Activated T-helper 17 cell treated with anti-CD3 and anti-CD28 coated beads, Interleukin-2, amount 50 U/mL, for 72 hours (primary cell): ENCODE data around the gene SORCS2. TPM values are rescaled to one million over a fixed set of nuclear protein-coding genes. Genes with fewer than 3 reads are reported as not detected.

ENCODE experiments used
- ATAC-seq: fragments of 150-1000 bp; cut with Tn5 transposase; replicated peaks from 2 replicates; pipeline ENCODE4 v1.10.0; 2021; ENCODE audit warnings: mild to moderate bottlenecking, moderate library complexity
- H3K27ac Mint-ChIP-seq: one replicate; pipeline ENCODE4 v1.8.0; 2022; ENCODE audit warnings: mixed read lengths
- H3K27me3 Mint-ChIP-seq: one replicate; pipeline ENCODE4 v1.8.0; 2022; ENCODE audit warnings: mixed read lengths
- H3K36me3 Mint-ChIP-seq: one replicate; pipeline ENCODE4 v1.8.0; 2022; ENCODE audit warnings: low read depth, mild to moderate bottlenecking, mixed read lengths
- H3K4me1 Mint-ChIP-seq: one replicate; pipeline ENCODE4 v1.8.0; 2022; ENCODE audit warnings: mixed read lengths
- H3K4me3 Mint-ChIP-seq: one replicate; pipeline ENCODE4 v1.8.0; 2022; ENCODE audit warnings: mild to moderate bottlenecking, mixed read lengths
- H3K9me3 Mint-ChIP-seq: one replicate; pipeline ENCODE4 v1.8.0; 2022; ENCODE audit warnings: mixed read lengths
- total RNA-seq, 2 donors: library from RNA; stranded (reverse); gene quantifications; one replicate each; pipeline ENCODE4 v1.2.3, GENCODE V29; 2022

Gene SORCS2
- total RNA-seq, 2 donors from 2014 or later, result 0.04 to 0.26 TPM

- Mint-ChIP-seq H3K27me3 (peaks cover 3% of the 10 kb centered on the region), H3K27ac (no peak overlapping the region), H3K36me3 (no peaks in the 10 kb centered on the region), H3K9me3 (peaks cover 3% of the 10 kb centered on the region), H3K4me3 (no peak overlapping the region), H3K4me1 (no peaks in the 10 kb centered on the region)
- ATAC-seq, result no peak
These were observed 230.5 kb downstream of the SORCS2 start for GRCh38 chr4:7422898-7423180.

- H3K4me1 Mint-ChIP-seq, result no peaks in the 10 kb centered on the region
- no peaks in the 10 kb centered on the region for H3K36me3 Mint-ChIP-seq
- H3K27ac Mint-ChIP-seq, result no peak overlapping the region
- peaks cover 3% of the 10 kb centered on the region for H3K27me3 Mint-ChIP-seq
- no peak for ATAC-seq
- H3K4me3 Mint-ChIP-seq, result no peak overlapping the region
- no peaks in the 10 kb centered on the region for H3K9me3 Mint-ChIP-seq
These were observed 231.1 kb downstream of the SORCS2 start for GRCh38 chr4:7423391-7423790.

DNA sequence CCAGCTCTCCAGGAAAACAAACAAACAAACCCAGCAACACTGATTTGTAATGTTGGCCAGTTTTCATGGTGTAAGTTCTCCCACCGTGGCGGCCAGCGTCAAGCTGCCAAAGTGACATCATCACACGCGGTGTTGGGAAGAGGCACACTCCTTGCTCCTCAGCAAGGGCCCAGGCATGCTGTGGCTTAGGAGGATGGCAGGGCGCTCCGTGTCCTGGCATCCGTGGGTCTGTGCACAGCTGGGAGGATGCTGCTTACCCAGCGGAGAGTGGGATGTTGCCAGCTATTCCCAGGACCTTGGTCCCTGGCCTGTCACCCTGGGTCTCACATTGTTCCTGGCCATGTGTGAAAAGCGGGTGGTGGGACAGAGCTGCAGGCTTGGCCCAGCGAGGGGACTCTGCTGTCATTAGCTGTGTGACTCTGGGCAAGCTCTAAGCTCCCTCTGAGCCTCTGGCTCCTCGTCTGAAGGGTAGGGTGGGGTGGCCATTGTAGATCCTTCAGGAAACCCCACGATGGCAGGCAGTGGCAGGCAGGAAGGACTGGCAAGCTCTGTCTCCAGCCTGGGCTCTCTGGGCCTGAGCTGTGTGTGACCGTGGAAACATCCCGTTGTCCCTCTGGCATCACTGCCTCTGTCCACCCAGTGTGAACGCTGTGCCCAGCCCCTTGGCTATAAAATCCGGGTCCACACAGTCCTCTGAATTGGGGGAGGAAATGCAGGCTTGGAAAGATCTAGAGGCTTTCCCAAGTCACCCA lies 231.6 kb downstream of the SORCS2 start:
- no peaks in the 10 kb centered on the region for H3K4me1 Mint-ChIP-seq
- H3K36me3 Mint-ChIP-seq, result no peaks in the 10 kb centered on the region
- no peak overlapping the region for H3K27ac Mint-ChIP-seq
- no peak for ATAC-seq
- no peaks in the 10 kb centered on the region for H3K9me3 Mint-ChIP-seq
- peaks cover 3% of the 10 kb centered on the region for H3K27me3 Mint-ChIP-seq
- no peak overlapping the region for H3K4me3 Mint-ChIP-seq

DNA sequence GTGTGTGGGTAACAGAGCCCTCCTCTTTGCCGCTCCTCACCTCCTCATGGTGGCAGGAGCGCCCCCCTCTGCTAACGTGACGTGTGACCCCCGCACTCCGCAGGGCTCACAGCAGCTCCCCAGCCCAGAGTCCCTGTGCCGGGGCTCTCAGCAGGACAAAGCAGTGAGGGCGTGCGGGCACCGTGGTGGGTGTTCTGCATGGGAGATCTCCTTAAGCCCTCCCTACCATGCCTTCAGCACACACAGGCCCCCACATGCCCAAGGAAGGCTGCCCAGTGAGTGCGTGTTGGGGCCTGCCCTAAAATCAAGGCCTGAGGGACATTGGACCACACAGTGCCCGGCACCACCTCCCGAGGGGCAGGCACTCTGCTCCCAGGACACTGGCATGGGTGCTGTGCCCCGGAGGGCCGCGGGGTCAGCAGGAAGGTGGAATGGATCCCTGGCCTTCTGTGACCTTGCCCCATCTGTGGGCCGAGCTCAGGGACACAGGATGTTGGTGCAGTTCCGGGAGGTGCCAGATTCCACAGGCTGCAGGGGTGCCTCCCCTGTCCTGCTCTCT lies 232.3 kb downstream of the SORCS2 start:
- peaks cover 3% of the 10 kb centered on the region for H3K27me3 Mint-ChIP-seq
- H3K9me3 Mint-ChIP-seq, result no peaks in the 10 kb centered on the region
- H3K36me3 Mint-ChIP-seq, result no peaks in the 10 kb centered on the region
- no peaks in the 10 kb centered on the region for H3K4me1 Mint-ChIP-seq
- H3K4me3 Mint-ChIP-seq, result no peak overlapping the region
- no peak for ATAC-seq
- H3K27ac Mint-ChIP-seq, result no peak overlapping the region

GRCh38 chr4:7425124-7425523 lies 232.8 kb downstream of the SORCS2 start:
- no peak overlapping the region for H3K27ac Mint-ChIP-seq
- H3K27me3 Mint-ChIP-seq, result peaks cover 3% of the 10 kb centered on the region
- ATAC-seq, result no peak
- no peaks in the 10 kb centered on the region for H3K9me3 Mint-ChIP-seq
- no peaks in the 10 kb centered on the region for H3K36me3 Mint-ChIP-seq
- no peak overlapping the region for H3K4me3 Mint-ChIP-seq
- H3K4me1 Mint-ChIP-seq, result no peaks in the 10 kb centered on the region

GRCh38 chr4:7425591-7426468 lies 233.5 kb downstream of the SORCS2 start:
- Mint-ChIP-seq H3K9me3 (no peaks in the 10 kb centered on the region), H3K27ac (no peak overlapping the region), H3K27me3 (peaks cover 3% of the 10 kb centered on the region), H3K36me3 (no peaks in the 10 kb centered on the region), H3K4me1 (no peaks in the 10 kb centered on the region), H3K4me3 (no peak overlapping the region)
- ATAC-seq, result no peak

- Mint-ChIP-seq H3K4me1 (no peaks in the 10 kb centered on the region), H3K4me3 (no peak overlapping the region), H3K27me3 (peaks cover 3% of the 10 kb centered on the region), H3K27ac (no peak overlapping the region), H3K9me3 (no peaks in the 10 kb centered on the region), H3K36me3 (no peaks in the 10 kb centered on the region)
- no peak for ATAC-seq
These were observed 234.3 kb downstream of the SORCS2 start for GRCh38 chr4:7426525-7427171.

DNA sequence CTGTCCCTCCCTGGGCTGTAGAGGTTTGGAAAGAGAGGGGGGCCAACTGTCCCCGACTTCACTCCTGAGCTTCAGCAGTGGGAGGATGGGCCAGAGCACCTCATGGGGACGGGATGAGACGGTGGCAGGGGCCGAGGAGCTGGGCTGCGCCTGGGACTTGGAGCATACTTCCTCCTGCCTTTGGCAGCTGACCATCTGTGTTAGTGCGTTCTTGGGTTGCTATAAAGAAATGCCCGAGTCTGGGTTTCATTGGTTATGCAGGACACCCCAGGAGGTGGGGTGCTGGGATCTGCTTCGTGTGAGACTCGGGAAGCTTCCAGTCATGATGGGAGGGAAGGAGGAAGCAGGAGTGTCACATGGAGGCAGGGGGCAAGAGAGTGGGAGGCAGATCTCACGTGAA lies 235.0 kb downstream of the SORCS2 start:
- no peaks in the 10 kb centered on the region for H3K36me3 Mint-ChIP-seq
- H3K27me3 Mint-ChIP-seq, result peaks cover 3% of the 10 kb centered on the region
- no peaks in the 10 kb centered on the region for H3K4me1 Mint-ChIP-seq
- H3K27ac Mint-ChIP-seq, result no peak overlapping the region
- H3K9me3 Mint-ChIP-seq, result no peaks in the 10 kb centered on the region
- no peak overlapping the region for H3K4me3 Mint-ChIP-seq
- ATAC-seq, result no peak

- Mint-ChIP-seq H3K9me3 (no peaks in the 10 kb centered on the region), H3K4me1 (no peaks in the 10 kb centered on the region), H3K36me3 (no peaks in the 10 kb centered on the region), H3K27me3 (peaks cover 3% of the 10 kb centered on the region), H3K27ac (no peak overlapping the region), H3K4me3 (no peak overlapping the region)
- ATAC-seq, result no peak
These were observed 235.5 kb downstream of the SORCS2 start for GRCh38 chr4:7427831-7428260.

DNA sequence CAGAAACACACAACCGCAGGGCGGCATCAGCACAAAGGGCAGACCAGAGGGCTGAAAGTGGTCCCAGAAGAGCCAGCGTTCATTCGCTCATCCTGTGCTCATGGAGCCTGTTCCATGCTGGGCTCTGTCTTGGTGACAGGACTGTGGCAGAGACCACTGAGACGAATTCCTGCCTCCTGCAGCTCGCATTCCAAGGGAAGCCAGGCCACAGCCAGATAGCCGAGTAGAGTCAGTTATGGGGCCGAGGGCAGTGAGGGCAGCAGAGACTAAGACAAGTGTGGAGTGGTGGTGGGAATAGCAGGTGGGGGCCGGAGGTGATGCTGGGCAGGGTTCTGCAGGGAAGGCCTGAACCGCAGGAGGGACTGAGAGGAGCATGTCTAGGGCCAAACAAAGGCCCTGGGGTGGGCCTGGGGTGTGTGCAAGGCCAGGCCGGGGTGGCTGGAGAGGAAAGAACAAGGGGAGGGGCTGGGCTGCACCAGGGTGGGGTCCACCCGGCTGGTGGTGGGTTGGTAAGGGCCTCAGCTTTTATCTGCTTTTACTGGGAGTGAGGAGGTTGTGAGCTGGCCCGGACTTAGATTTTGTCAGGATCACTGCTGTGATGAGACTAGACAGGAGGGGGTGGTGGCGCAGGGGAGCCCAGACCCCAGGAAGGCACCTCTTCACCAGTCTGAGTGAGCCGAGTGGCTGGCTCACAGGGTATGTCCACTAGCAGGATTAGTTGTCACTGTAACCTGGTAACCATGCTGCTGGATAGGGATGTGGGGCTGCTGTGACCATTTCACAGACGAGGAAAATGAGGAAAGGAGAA lies 236.1 kb downstream of the SORCS2 start:
- ATAC-seq, result no peak
- H3K36me3 Mint-ChIP-seq, result no peaks in the 10 kb centered on the region
- no peaks in the 10 kb centered on the region for H3K9me3 Mint-ChIP-seq
- peaks cover 3% of the 10 kb centered on the region for H3K27me3 Mint-ChIP-seq
- H3K4me3 Mint-ChIP-seq, result no peak overlapping the region
- H3K27ac Mint-ChIP-seq, result no peak overlapping the region
- no peaks in the 10 kb centered on the region for H3K4me1 Mint-ChIP-seq

DNA sequence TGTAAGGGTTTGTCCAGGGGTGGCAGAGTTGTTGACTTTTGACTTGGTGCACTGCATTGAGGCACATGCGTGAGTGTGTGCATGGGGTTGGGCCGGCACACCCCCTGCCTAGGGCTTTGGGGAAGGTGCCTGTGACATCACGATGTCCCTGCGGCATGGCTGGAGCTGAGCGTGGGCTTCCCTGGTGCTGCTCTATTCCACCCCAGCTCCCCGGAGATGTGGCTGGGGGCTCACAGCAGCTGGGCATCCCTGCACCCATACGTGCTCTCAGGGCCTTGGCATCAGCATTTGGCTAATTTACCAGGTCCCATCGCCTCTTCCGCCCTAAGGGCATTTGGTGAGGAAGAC lies 236.7 kb downstream of the SORCS2 start:
- Mint-ChIP-seq H3K27me3 (peaks cover 3% of the 10 kb centered on the region), H3K4me3 (no peak overlapping the region), H3K27ac (no peak overlapping the region), H3K4me1 (no peaks in the 10 kb centered on the region), H3K36me3 (no peaks in the 10 kb centered on the region), H3K9me3 (no peaks in the 10 kb centered on the region)
- no peak for ATAC-seq

DNA sequence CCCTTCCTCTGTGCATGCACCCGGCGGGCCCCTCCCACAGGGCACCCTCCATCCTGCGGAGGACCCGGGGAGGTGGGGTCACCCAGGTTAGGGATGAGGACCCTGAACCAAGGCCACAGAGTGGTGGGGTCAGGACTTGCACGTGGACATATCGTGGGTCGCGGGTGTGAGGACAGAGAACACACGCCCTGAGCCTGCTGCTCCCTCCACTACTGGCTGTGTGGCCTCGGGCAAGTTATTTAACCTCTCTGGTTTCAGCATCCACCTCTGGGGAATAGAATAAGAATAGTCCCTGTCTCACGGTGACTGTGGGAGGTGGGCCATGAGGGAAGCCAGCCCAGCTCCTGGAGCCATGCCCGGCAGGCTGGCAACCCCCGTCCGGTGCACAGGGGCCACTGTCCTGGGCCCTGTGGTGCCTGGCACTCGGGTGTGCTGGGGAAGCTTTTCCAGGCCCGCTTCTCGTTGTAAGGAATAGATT lies 237.3 kb downstream of the SORCS2 start:
- peaks cover 3% of the 10 kb centered on the region for H3K27me3 Mint-ChIP-seq
- no peaks in the 10 kb centered on the region for H3K4me1 Mint-ChIP-seq
- no peak for ATAC-seq
- no peaks in the 10 kb centered on the region for H3K9me3 Mint-ChIP-seq
- no peak overlapping the region for H3K27ac Mint-ChIP-seq
- no peaks in the 10 kb centered on the region for H3K36me3 Mint-ChIP-seq
- no peak overlapping the region for H3K4me3 Mint-ChIP-seq

DNA sequence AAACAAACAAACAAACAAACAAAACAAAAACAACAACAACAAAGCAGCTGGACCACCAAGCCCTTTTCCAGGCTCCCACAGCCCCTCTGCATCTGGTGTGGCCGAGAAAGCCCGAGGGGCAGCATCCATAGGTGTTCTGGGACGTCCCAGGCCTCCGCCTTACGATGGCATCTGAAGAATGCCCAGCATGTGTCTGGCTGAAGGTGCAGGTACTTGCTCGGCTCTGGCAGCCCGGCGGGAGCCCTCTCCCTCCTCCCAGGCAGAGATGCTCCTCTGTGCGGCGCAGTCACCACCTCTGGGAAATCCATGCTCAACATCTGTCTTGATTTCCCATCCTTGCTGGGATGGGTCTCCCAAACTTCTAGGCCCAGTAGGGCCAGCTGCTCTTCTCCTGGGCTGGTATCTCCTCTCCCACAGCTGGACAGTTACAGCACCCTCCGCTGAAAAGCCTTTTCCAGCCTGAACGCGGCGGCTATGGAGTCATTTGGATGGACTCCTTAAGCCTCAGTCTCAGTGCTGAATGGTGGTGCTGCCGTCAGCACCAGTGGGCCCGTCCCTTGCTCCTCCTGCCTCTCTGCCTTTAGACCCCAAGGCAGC lies 238.1 kb downstream of the SORCS2 start:
- peaks cover 3% of the 10 kb centered on the region for H3K27me3 Mint-ChIP-seq
- ATAC-seq, result no peak

More for the DNA sequence above, 238.1 kb downstream of the SORCS2 start:
- Mint-ChIP-seq H3K27ac (no peak overlapping the region), H3K36me3 (no peaks in the 10 kb centered on the region), H3K4me1 (no peaks in the 10 kb centered on the region), H3K4me3 (no peak overlapping the region), H3K9me3 (no peaks in the 10 kb centered on the region)
